ENCODE data around the gene WDR26.
"Not testable (repeated sequence)": the region's sequence is repeated elsewhere in the genome, so short reads cannot be mapped to it uniquely, and the experiment has no call there.

Gene WDR26

DNA sequence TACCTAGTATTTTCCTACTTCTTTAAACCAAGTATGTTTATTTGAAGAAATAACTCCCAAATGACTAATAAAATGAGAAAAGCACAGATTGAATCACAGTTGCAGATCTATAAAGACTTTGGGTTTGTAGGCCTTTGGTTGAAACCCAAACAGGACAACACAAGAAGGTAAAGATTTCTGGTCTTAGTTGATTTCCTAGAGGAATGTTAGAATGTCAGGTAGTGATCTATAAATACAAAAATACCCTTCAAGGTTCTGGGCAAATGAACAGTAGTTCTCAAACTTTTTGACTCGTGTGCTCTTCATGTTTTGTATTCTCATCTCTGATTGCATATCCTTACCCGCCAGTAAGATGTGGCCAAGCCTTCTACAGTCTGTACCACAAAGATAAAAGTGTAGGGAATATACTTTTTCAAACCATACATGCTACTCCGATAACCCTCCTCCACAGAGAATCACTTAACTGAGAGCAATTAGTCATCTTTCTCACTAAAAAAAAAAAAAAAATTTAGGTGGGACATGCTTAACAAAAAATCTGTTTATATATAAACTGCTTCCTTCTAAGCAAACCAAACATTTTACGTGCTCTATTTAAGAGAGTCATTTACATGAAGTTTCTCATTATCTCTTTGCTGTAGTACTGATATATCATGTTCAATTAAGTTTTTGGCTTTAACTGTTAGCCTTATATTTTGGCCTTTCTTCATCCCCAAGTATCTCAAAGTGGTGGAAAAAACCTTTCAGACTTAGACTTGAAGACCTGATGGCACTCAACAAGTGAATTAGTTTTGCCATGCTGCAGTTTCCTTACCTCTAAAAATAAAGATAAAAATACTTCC is 42.0 kb downstream of the WDR26 start:
- no peak for DNase-seq

GRCh38 chr1:224390517-224390916 is 44.1 kb downstream of the WDR26 start:
- DNase-seq: no peak

GRCh38 chr1:224387943-224388342 is 46.7 kb downstream of the WDR26 start:
- DNase-seq: no peak

- no peak for DNase-seq
Measured at GRCh38 chr1:224387302-224387912, 47.2 kb downstream of the WDR26 start.

- DNase-seq: no peak
Measured at GRCh38 chr1:224383218-224383617, 51.4 kb downstream of the WDR26 start.

DNA sequence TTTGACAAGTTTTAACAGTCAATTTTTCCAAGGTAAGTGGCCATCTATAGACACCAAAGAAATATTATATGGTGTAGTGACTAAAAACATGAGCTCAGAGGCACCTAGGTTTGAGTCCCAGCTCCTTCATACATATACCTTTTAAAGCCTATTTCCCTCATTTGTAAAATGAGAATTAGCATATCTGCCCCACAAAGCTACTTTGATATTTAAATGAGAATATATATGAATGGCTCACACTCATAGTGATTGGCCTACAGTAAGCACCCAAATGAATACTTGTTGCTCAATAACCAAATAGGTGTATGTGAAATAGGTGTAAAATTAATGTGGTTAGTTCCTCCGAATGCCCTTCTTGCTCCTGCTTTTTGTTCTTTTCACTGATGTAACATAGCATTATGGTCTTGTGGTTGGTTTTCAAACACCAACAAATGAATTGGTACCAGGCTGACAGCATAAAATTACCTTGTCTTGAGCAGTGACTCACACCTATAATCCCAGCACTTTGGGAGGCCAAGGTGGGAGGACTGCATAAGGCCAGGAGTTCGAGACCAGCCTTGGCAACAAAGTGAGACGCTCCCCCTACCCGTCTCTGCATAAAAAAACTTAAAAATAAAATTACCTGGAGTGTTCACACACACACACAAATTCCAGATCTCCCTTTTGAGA is 52.6 kb downstream of the WDR26 start:
- DNase-seq: no peak

- DNase-seq: peak in 1 of 4 experiments; percentile 1
Measured at GRCh38 chr1:224380003-224380402, 54.6 kb downstream of the WDR26 start.

- no peak for DNase-seq
Measured at GRCh38 chr1:224378855-224379631, 55.6 kb downstream of the WDR26 start.

DNA sequence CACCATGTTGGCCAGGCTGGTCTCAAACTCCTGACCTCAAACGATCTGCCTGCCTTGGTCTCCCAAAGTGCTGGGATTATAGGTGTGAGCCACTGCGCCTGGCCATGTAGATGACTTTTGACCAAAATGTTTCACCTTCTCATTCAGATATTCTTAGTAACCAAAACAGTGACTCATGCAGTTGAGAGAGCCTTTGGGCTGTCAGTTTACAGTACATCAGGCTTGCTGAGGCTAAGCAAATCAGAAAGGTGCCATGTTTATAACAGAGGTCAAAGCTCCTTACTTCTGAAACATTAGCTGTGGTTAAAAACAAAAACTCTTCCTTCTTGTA is 57.0 kb downstream of the WDR26 start:
- no peak for DNase-seq

- no peak for DNase-seq
Measured at GRCh38 chr1:224375059-224375458, 59.5 kb downstream of the WDR26 start.

- DNase-seq: no peak
Measured at GRCh38 chr1:224373008-224373590, 61.5 kb downstream of the WDR26 start.

DNA sequence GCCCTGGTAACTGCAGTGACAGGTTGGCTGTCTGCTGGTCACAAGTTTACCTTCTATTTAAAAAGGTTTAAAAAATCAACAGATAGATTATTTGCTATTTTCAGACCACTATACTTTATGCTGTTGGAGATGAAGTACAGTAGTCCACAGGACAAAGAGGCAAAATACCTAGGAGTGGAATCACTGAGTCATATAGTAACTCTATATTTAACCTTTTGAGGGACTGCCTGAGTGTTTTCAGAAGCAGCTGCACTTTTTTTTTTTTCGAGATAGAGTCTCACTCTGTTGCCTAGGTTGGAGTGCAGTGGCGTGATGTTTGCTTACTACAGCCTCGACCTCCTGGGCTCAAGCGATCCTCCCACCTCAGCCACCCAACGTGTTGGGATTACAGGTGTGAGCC is 66.2 kb downstream of the WDR26 start:
- no peak for DNase-seq

- no peak for DNase-seq
Measured at GRCh38 chr1:224359207-224359606, 75.4 kb downstream of the WDR26 start.

DNA sequence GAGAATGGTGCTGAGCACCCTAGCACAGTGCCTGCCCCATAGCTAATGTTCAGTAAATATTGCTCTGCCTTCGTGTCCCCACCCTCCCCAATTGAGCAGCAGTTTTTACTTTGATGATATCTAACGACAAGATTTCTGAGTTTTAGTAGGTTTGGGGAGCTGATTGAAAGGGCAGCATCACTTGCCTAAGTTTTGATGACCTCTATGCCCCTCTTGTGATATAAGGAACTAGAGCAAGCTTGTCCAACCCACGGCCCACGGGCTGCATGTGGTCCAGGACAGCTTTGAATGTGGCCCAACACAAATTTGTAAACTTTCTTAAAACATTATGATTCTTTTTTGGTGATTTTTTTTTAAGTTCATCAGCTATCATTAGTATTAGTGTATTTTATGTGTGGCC is 76.4 kb downstream of the WDR26 start:
- no peak for DNase-seq

DNA sequence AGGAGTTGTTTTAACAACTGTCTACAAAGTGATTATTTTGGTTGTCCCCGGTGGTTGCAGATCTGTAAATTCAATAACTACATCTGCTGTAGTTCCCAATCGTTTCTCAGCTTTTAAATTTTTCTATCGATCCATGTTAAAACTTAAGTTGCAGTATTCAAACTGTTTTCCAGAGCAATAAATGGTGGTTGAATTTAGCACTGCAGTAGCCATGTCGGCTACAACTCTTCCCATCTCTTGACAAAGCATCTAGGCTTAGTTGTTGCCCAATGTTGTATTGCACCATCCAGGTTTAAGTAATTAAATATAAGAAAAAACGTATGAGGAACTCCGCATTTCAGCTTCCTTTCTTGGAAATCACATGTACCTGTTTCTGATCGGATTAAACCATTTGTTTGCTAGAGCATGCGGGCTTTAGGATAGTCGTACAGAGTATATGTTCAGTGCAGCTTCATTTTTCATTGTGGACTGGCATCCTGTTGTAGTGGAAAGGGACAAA is 76.9 kb downstream of the WDR26 start:
- DNase-seq: no peak

GRCh38 chr1:224356685-224357625 is 77.6 kb downstream of the WDR26 start, which contains the start of gene CNIH4:
Gene CNIH4 (plus strand): TSS chr1:224356879. CDS start chr1:224356925, 46 bp downstream.
- DNase-seq: peak; percentile 70 to 88 (median 78)

DNA sequence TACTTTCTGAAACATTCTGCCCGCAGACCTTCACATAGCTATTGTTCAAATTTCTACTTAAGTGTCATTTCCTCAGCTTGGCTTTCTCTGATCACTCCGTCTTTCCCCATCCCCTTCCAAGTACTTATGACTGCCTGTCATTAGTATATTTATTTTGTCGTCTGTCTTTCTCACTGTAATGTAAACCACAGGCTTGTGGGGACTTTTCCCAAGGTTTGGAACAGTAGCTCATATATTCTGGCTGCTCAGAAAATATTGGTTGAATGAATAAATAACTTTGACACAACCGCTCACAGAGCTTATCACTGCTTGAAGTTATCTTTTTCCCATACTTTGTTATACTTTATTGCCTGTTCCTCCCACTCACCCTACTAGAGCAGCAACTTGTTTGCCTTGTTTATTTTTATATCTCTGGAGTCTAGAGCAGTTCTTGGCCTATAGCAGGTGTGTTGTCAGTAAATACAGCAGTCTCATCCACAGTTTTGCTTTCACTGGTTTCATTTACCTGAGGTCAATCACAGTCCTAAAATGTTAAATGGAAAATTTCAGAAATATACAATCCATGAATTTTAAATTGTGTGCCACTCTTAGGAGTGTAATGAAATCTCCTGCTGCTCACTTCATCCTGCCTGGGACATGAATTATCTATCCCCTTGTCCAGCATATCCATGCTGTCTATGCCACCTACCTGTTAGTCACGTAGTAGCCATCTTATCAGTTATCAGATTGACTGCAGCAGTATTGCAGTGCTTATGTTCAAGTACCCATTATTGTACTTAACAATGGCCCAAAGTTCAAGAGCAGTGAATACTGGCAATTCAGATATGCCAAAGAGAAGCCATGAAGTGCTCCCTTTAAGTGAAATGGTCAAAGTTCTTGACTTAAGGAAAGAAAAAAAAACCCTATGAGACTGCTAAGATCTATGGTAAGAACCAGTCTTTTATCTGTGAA is 80.3 kb downstream of the WDR26 start:
- DNase-seq: no peak

GRCh38 chr1:224352436-224353085 is 82.0 kb downstream of the WDR26 start:
- not testable (repeated sequence) for DNase-seq

DNA sequence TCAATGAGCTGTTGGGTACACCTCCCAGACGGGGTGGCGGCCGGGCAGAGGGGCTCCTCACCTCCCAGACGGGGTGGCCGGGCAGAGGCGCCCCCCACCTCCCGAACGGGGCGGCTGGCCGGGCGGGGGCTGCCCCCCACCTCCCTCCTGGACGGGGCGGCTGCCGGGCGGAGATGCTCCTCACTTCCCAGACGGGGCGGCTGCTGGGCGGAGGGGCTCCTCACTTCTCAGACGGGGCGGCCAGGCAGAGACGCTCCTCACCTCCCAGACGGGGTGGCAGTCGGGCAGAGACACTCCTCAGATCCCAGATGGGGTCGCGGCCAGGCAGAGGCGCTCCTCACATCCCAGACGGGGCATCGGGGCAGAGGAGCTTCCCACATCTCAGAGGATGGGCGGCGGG is 84.9 kb downstream of the WDR26 start:
- DNase-seq: not testable (repeated sequence)

- DNase-seq: no peak
Measured at GRCh38 chr1:224348137-224348536, 86.5 kb downstream of the WDR26 start.

All from activated CD4-positive, CD25-positive, alpha-beta regulatory T cell (primary cell).